HG03095 (cell line): ENCODE data around the gene FOXP1.

Source experiments
- ATAC-seq: cut with Tn5 transposase; IDR thresholded peaks from one replicate; pipeline ENCODE4 v1.9.1; 2021; ENCODE audit warnings: moderate library complexity; ENCODE audit not compliant: unreplicated experiment

The FOXP1 gene

DNA sequence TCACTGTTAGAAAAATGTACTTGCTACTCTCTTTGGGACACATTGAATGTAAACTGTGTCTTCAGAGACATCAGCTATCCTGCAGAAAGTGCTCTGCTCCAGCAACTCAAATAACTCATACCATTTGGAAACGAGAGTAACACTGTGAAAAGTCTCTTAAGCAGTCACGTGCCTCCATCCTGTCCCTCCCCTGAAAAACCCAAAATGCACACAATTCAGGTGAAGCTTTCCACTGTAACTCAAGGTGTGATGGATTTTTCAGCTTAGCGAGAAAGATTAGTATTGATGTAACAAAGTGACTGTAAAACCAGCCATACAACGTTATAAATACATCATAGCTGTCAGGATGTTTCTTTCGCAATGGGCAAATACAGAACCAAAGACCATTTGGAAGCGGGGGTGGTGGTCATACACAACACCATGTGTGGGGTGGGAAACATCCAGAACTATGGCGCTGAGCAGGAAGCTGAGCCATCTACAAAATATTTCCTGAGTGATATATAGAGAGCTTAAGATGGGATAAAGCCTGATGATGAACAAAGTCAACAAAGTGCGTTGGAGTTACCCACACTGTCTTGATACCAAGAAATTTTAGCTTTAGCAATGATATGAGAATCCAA, 332.3 kb downstream of the FOXP1 start:
- ATAC-seq, result no peak

DNA sequence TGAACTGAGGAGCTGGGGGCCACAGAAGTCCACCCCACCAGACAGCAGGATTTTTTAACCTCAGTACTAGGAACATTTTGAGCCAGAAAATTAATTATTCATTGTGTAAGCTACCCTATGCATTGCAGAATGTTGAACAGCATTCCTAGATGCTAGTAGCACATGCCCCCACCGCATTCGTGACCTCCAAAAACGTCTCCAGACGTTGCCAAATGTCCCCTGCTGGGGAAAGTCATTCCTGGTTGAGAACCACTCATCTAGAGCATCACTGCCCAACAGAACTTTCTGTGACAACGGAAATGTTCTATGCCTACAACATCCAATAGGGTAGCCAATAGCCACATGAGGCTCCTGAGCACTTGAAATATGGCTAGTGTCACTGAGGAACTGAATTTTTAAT, 333.5 kb downstream of the FOXP1 start:
- no peak for ATAC-seq

DNA sequence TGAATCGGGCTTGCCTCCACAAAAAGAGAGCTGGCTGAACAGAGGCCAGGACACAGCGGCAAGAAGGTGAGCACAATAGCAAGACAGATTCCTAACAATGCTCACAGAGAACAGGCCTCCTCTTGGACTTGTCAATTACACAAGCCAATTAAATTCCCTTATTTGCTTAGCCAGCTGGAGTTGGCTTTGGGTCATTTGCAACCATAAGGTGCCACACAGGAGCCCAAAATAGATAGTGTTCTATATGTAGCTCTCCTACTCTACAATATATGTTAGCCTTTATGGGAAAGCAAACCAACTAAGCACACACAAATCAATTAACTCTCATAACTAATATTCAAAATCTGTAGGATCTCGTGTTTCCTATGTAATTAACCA, 335.6 kb downstream of the FOXP1 start:
- no peak for ATAC-seq

DNA sequence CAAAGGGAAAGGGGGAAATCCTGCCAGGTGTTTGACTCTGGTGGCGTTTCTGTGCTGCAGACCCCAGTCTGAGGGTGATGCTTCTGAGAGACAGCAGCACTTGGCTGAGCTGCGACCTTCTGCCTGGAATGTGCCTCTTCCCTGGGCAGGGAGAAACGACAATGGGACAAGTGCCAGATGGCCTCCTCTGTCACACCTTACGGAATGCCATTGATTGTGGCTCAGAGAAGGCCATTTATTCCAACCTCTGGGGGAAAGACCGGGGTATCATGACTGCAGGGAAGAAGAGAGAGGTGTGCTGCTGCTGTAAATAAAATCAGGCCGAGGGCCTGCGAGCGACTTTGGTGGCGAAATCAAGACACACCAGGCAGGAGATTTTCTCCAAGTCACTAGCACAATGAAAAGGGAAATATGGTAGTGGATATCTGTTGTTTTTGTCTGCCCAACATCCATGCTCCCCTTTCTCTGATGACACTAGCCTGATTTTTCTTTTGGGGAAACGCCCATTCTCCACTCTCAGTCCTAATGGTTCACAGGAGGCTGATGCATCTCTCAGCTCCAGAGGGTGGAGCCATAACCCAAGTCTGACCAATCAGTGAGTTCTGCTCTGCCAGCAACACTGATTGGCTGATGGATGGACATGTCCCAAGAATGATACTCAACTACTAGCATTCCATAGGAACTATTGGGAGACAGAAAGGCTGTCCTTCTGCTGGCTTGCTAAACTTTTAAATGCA, 336.1 kb downstream of the FOXP1 start:
- ATAC-seq, result no peak

DNA sequence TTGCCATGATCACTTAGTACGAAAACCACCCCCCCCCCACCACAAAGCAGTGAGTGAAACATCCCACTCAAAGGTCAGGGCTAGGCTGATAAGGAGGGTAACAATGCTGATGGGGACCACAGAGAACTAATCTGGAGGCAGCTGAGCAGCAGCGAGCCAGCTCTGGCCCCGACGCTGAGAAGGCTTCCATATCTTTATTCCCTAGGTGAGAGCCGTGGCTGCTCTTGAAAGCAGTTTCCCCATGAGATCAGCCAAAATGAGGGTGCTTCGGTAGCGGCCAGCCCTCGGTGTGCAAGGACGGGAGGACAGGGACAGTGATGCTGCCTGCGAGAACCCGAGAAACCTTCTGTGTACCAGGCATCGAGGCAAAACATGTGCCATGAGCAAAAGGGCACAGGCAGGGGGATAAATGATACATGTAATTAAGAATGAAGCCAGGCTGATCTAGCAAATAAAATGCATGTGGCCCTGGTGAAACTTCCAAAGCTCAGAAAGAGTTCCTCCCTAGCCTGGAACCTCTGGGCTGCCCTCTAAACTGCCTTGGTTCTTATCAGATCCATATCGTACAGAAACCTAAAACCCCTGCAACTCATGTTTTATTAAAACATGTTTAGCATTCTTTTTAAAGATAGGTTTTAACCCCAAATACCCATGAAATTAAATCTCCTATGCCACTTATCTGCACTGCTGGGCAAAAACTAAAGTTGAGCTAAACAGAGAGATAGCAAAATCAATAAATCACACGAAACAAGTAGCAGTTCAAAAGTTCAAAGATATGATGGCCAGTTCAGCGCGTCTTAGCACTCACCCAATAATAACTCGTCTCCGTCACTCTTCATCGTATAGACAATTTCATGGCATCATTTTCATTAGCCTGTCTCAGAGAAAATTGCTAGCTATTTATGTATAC, 337.3 kb downstream of the FOXP1 start:
- no peak for ATAC-seq

DNA sequence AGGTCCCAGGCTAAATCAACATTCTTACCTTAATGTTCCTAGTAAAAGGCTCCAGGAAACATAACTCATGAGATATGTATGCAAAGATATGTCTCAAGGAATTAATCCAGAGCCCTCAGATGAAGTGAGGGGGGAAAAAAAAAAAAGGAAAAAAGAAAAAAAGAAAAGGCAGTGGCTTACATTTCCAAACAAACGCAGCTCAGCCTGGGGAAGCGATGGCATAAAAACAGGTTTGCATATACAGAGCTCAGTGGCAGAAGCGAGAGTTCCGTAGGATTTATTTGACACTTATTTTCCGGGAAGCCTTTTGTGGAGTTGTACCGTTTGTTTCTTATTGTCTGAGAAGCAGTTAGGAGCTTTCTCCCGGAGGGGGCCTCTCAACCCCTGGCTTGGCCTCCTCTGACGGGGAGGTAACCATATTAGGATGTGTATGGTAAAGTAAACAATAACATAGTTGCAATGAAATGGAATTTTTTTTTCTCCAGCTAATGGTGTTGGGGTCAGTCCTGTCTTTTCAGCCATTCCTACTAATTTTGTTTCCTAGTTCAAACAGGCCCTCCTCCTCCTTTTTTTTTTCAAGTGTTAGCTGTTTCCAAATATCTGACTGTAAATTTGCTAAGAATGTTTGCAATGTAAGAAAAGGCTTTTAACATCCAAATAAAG, 338.6 kb downstream of the FOXP1 start:
- no peak for ATAC-seq

DNA sequence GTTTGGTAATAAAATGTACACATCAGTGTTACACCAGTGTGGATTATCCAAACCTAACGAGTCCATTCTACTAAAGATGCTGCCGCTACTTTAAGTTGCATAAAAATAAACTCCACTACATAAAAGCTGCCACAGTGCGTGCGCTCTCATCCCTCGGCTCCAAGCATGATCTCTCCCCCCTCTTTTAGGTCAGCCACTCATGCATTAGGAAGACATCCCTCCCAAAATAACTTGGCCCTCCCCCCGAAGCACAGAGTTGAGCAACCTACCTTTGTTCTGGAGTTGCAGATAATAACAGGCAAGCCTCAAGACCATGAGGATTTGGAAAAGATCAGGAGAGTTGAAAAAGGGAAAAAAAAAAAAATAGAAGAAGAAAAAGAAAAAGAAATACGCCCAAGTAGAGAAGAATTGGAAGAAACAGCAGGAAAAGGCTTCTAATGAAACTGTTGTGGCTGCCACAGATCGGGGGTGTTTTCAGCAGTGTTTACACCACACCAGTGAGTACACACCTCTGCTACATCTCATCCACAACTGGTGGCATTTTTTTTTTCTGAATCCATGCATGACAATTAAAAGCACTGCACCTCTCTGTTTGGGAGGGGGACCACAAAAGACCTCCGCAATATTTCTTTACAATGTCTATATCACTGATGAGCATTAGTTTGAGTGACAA, 339.2 kb downstream of the FOXP1 start:
- ATAC-seq, result no peak

DNA sequence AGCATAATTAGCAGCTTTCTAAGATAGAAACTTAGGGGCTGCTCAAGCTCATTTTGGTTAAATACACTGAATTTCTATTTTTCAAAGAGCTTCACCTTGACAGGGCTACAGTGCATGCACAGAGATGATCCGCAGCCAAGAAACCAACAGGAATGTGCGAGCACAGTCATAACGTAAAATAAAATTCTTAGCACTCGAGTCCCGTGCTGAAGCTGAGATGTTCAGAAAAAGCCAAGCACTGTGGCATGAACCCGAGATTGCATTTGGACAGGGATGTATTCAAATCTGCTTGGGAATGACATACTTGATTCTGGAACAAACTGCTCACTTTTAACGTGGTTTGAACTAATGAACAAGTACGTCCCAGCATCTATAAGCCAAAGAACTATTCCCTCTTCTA, 340.3 kb downstream of the FOXP1 start:
- no peak for ATAC-seq

DNA sequence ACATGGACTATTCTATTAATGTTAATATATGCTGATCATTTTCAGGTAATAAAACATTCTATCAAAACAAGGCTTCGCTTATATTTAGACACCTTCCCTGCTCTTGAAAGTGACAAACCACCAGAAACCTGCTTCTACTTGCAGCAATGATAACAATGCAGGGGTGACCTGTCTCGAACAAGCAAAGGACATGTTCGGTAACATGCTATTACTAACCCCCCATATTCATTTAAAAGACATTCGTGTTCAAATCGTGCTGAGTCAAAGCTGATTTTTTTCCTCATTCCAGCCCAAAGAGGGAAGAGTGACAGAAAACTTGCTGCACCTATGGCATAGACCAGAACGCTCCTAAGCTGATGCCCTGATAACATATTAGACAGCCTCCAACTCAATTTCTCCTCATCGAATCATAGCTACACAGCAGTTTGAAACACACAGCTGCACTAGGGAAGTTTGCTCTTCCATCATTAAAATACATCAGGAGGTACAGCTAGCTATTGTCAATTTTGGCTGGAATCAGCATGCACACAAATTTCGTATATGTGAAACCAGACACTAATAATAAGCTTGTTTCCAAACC, 341.5 kb downstream of the FOXP1 start:
- ATAC-seq, result no peak

DNA sequence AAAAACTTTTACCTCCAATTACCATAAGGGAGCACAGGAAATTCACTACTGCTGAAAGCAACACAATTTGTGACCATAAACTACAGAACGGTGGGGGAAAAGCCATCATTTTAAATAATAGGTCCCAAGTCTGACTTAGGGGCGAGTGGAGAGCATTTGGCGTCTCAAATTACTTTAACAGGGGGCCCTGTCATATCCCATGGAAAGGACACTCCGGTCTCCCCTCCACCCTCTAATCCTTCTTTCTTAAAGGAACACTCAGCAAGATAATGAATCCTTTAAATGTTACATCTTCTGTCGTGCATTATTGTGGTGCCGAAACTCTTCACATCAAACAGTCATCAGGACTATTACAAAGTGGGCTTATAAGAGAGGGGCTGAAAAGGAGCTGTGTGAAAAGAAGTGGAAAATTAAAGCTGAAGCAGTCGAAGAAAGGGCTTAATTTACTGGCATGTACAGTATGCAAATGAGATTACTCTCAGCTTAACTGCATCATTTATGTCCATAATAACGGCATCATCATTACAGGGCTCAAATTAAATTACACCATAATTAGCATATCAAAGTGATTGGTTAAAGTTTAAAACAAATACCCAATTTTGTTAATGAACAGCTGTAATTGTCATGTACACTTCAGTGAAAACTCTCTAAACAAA, 342.2 kb downstream of the FOXP1 start:
- no peak for ATAC-seq

DNA sequence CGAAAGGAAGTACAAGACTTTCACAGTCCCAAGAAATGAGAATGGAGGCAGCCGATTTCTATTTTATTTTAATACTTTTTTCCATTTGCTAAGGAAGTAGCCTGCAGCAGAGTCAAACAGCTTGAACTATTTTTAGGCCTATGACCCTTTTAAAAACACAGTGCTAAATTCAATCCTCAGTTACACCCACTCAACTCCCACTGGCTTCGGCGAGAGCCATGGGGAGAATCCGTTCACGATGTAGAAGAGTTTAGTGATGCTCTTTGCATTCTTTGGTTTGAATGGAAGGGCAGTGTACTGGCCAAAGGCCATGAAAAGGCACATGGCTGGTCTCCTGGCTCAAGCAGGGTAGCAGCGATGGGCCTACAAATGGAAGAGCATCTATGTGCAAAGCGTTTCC, 343.5 kb downstream of the FOXP1 start:
- ATAC-seq, result no peak

DNA sequence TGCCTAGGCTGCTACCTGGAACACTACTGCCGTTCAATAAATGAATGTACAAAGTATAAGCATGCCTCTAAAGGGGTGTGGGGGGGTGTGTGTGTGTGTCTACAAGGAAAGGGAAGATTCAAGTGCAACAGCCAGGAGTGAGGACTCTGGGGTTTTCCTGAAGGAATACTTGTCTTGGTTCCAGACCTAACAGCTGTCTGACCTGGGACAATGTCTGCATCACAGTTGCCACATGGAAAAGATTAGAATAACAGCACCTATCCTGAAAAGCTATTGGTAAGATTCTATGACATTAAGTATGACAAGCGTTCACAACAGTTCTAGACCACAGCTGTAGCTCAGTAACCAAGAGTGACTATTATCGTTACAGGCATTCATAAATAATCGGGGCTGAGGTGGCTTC, 345.2 kb downstream of the FOXP1 start:
- no peak for ATAC-seq

DNA sequence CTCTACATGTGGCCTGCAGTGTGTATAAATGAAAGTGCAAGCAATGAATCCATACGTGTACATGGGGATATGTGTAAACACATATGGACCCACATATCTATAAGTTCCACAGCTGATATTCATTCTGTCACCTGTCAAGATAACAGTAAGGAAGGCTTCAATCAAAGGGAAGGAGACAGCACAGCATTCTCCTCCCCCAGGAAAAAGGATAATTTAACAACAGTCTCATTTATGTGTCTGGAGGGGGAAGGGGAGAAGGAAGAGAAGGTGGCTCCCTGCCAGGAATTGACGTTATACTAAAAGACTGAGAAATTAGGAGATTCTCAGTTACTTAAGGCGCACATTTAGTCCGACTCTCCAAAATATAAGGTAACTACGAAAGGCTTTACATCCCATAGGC, 345.9 kb downstream of the FOXP1 start:
- no peak for ATAC-seq

DNA sequence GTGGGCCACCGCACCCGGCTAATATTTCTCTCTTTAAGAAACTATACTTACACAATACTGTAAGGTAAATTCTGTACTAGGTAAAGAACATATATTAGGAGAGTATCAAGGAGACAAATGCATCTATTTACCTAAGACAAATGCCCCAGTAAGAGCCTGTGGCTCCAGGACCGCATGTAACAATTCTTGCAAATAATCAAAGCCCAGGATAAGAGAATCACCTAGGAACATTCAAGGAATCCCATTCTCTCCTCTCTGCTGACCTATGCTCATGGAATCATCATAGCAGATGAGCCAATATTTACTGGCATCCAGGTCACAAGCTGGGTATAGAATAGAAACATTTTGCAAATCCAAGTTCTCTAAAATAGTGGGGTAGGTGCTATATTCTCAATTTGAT, 347.7 kb downstream of the FOXP1 start:
- ATAC-seq, result no peak

DNA sequence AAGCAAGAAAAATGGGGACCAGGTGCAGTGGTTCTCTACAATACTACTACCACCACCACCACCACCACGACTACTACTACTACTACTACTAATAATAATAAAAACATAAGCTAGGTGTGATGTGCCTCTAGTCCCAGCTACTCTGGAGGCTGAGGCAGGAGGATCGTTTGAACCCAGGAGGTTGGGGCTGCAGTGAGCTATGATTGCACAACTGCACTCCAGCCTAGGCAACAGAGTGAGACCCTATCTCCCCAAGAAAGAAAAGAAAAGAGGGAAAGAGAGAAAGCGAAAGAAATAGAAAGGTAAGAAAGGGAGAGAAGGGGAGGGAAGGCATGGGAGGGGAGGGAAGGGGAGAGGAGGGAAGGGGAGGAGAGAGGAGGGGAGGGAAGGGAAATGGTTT, 350.6 kb downstream of the FOXP1 start:
- ATAC-seq, result no peak

DNA sequence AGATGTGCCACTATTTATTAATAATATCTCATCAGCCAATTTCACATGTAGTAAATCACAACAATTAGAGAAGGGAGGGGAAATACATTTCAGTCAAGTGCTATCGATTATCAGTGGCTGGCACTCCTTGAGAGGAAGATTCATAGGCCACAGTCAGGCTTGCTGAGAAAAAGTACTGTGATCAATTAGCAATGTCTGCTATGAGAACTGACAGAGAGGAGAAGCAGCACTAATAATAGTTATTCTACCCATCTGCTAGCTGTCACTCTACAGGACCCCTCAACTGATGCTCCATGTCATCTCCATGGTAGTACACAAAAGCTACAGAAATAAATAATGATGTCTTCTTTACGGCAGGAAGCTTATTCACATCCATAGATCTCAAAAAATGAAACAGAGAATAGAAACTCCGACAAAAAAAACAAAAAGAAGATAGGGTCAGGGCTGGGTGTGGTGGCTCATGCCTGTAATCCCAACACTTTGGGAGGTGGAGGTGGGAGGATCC, 351.3 kb downstream of the FOXP1 start:
- ATAC-seq, result no peak

DNA sequence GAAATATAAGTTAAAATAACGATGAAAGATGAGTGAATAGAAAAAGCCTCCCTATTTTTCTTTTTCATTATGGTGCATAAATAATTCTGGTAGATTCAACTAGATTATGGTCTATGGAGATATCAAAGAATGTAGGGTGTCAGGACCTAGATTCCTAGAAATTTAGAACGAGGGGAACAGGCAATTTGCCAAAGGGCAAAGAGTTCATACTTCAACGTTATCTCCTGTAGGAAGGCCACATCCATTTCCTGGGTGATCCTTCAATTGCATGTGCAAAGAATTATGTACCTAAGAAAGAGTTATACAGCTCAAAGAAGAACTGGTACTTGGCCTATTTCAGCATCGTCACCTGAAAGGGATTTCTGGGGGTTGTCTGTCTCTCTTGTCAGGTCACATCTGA, 351.8 kb downstream of the FOXP1 start:
- no peak for ATAC-seq

DNA sequence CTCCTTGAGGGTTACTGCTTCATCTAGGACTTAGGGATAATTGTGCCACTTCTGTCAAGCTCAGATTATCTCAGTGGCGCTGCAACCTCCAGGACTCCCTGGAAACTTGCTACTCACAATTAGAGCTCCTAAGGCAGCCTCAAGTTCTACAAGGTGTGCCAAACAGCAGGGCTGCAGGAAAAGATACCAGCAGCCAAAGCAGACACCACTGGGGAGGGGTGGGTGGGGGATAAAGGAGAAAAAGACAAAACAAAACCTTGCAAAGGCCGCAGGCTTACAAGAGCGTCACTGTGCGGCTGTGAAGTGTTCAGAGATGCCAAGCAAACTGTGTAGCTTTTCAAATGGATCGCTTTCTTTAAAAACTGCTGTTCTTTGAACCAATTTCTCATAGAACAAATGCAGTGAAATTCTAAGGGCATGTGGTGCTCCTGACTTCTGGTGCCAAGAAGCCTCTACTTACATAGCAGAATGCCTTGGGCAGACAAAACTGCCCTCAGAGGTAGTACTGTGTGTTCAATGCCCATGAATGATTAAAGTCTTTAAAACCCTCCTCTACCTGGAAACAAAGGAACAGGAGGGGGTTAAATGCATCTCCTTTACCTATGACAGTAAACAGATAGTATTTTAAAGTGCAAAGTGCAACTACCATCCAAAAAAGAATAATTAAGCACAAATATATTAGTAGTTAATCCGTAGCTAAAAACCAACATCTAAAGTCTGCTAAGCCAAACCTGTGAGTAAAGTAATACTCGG, 353.4 kb downstream of the FOXP1 start:
- no peak for ATAC-seq
